Liver (tissue), 9 donors: ENCODE results near the gene TLR8. TPM values are rescaled to one million over a fixed set of nuclear protein-coding genes. Genes with fewer than 3 reads are reported as not detected.

Experiments used
- DNase-seq: peaks from one replicate; pipeline ENCODE4 v3.0.0-alpha.2; 2017; ENCODE audit warnings: low spot score
- H3K27ac ChIP-seq, 2 donors: one replicate each; pipeline ENCODE4 v1.7.0; 2013; ENCODE audit warnings: inconsistent platforms in 2 of 2, low read length in 2 of 2, control low read depth in 1 of 2, low read depth in 1 of 2, mild to moderate bottlenecking in 1 of 2
- H3K27me3 ChIP-seq, 4 donors: one replicate each; pipeline versions ENCODE4 v1.6.1 to v1.7.0; 2013; ENCODE audit warnings: low read length in 3 of 4, inconsistent platforms in 1 of 4, mild to moderate bottlenecking in 1 of 4, moderate library complexity in 1 of 4; ENCODE audit not compliant: control insufficient read depth in 4 of 4, insufficient read depth in 4 of 4
- H3K36me3 ChIP-seq, 4 donors: one replicate each; pipeline versions ENCODE4 v1.6.1 to v1.7.0; 2013; ENCODE audit warnings: low read length in 3 of 4, mild to moderate bottlenecking in 3 of 4, low read depth in 1 of 4, moderate library complexity in 1 of 4; ENCODE audit not compliant: control insufficient read depth in 4 of 4, insufficient read depth in 3 of 4
- H3K4me1 ChIP-seq, 4 donors: one replicate each; pipeline versions ENCODE4 v1.6.1 to v1.7.0; 2013; ENCODE audit warnings: low read length in 3 of 4, mild to moderate bottlenecking in 3 of 4, moderate library complexity in 1 of 4; ENCODE audit not compliant: control insufficient read depth in 4 of 4, insufficient read depth in 4 of 4
- H3K4me3 ChIP-seq, 3 donors: one replicate each; pipeline versions ENCODE4 v1.6.1 to v1.7.0; 2013; ENCODE audit warnings: low read length in 3 of 3, control low read depth in 1 of 3, low read depth in 1 of 3, mild to moderate bottlenecking in 1 of 3
- H3K9ac ChIP-seq, 2 donors: one replicate each; pipeline ENCODE4 v1.7.0; 2013; ENCODE audit warnings: low read length in 2 of 2, mild to moderate bottlenecking in 2 of 2, moderate library complexity in 2 of 2, control low read depth in 1 of 2, low read depth in 1 of 2
- H3K9me3 ChIP-seq, 4 donors: one replicate each; pipeline versions ENCODE4 v1.6.1 to v1.7.0; 2013; ENCODE audit warnings: low read length in 3 of 4; ENCODE audit not compliant: control insufficient read depth in 4 of 4
- EGR1 ChIP-seq, 2 donors: IDR thresholded peaks; 2 replicates each; pipeline ENCODE4 v1.6.1; 2016 to 2018; ENCODE audit warnings: antibody characterized with exemption in 2 of 2, low read depth in 2 of 2
- GABPA ChIP-seq, 2 donors: IDR thresholded peaks in 1 of 2; conservative IDR thresholded peaks in 1 of 2; 2 replicates each; pipeline ENCODE4 v1.6.1; 2016; ENCODE audit warnings: antibody characterized with exemption in 2 of 2, mild to moderate bottlenecking in 1 of 2, moderate library complexity in 1 of 2
- RAD21 ChIP-seq, 2 donors: IDR thresholded peaks; 2 replicates each; pipeline ENCODE4 v1.6.1; 2016; ENCODE audit warnings: antibody characterized with exemption in 2 of 2, mild to moderate bottlenecking in 2 of 2
- RXRA ChIP-seq, 2 donors: IDR thresholded peaks; 2 replicates each; pipeline ENCODE4 v1.6.1; 2017 to 2018; ENCODE audit warnings: antibody characterized with exemption in 2 of 2, mild to moderate bottlenecking in 1 of 2
- SP1 ChIP-seq: IDR thresholded peaks from 2 replicates; pipeline ENCODE4 v1.6.1; 2018; ENCODE audit warnings: antibody characterized with exemption, mild to moderate bottlenecking
- TAF1 ChIP-seq: conservative IDR thresholded peaks from 2 replicates; pipeline ENCODE4 v1.6.1; 2016; ENCODE audit warnings: antibody characterized with exemption, mild to moderate bottlenecking
- WGBS: extraction: QIAGEN DNeasy Blood & Tissue Kit; methylation state at CpG from one replicate; pipeline ENCODE4 v1.1.7; 2013; 5-methylcytosine and 5-hydroxymethylcytosine counted together
- polyA plus RNA-seq, 2 donors: library from polyadenylated mRNA; stranded (reverse) in 1 of 2; unstranded in 1 of 2; fragments of 200-250 nt in 1 of 2; fragments of >200 nt in 1 of 2; fragmentation: Nextera tagmentation in 1 of 2; extraction: Ambion mirVana in 1 of 2; gene quantifications; one replicate each; pipeline versions ENCODE4 v1.2.1 to v1.2.3, GENCODE V29; 2013 to 2015
- total RNA-seq, 2 donors: library from RNA; depleted of rRNA; stranded (reverse); fragments of >200 nt; gene quantifications; one replicate each; pipeline ENCODE4 v1.2.3, GENCODE V29; 2014
- donor health status: healthy.
- donor health status: healthy.
- donor health status: healthy.
- donor health status: healthy.
- donor health status: healthy.

The TLR8 gene
- total and polyA plus RNA-seq, 4 donors, result 0.28 to 4.6 (median 2.1) TPM

DNA sequence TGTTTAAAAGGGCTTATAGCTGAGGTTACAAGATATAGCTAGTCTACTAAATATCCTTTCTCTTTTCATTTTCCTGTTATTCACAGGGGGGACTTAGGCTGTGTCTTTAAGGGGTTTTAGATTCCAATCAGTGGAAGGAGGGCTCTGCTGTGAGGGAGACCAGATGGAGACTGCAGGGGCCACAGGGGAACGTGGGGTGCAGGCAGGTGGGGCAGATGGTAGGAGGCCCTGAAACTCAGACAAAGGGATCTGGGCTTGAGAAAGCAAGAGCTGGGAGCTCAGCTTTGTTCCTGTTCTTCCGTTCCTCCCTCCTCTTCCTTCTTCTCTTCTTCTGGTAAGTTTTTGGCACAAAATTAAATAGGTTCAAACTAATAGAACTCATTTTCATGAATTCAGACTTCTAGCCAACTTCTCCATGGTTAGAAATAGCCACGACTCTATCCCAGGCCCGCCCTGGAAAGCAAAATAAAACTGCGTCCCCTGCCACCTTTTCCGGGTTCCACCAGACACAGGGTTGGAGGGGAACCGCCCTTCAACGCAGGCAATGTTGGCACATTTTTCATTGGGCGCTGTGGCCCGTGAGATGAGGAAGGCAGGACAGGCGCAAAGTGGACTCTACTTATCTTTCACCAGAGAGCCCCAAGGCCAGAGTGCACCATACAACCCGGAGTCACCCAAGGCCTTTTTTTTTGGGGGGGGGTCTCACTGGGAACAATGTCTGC lies 65.0 kb downstream of the TLR8 start:
- Histone ChIP-seq H3K4me3 (peak overlapping the region in 1 of 3 donors; percentile 26), H3K27ac (peak overlapping the region; percentile 60 to 82), H3K9ac (peak overlapping the region; percentile 51 to 68), H3K27me3 (no peaks in the 10 kb centered on the region), H3K36me3 (no peaks in the 10 kb centered on the region), H3K4me1 (peaks cover 0 to 10% (median 8%) of the 10 kb centered on the region in 4 donors), H3K9me3 (no peaks in the 10 kb centered on the region)
- 76% methylated on average over 12 of the region's 12 CpGs for WGBS
- DNase-seq, result no peak
- no peak for TF ChIP-seq TAF1
- no peak for TF ChIP-seq RAD21 (IDR thresholded peaks at IDR 0.05)
- TF ChIP-seq SP1, result no peak
- TF ChIP-seq RXRA (IDR thresholded peaks at IDR 0.05), result no peak

DNA sequence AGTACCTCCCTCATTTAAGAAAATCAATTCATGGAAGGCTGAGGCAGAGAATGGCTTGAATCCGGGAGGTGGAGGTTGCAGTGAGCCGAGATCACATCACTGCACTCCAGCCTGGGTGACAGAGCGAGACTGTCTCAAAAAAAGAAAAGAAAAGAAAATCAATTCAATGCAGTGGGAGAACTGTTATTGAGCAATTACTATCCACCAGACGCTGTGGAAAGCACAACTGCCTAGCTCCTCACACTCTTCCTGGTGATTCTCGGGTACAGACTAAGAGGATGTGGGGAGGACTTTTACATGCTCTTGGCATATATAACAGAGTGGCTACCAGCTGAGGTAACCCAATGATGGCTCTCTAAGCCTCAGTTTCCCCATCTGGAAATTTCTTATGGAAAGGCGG lies 65.8 kb downstream of the TLR8 start:
- H3K4me3 ChIP-seq, result no peak overlapping the region
- peak overlapping the region; percentile 60 to 82 for H3K27ac ChIP-seq
- WGBS, result 68% methylated on average over 6 of the region's 6 CpGs
- peak overlapping the region in 1 of 2 donors; percentile 28 for H3K9ac ChIP-seq
- H3K9me3 ChIP-seq, result no peaks in the 10 kb centered on the region
- no peaks in the 10 kb centered on the region for H3K27me3 ChIP-seq
- H3K36me3 ChIP-seq, result no peaks in the 10 kb centered on the region
- TF ChIP-seq GABPA (IDR thresholded peaks at IDR 0.05 in 1 of 2, conservative IDR thresholded peaks at IDR 0.05 in 1 of 2) (no peak), EGR1 (IDR thresholded peaks at IDR 0.05; ENCODE audit: low read depth in 2 of 2) (no peak)
- peaks cover 0 to 10% (median 8%) of the 10 kb centered on the region in 4 donors for H3K4me1 ChIP-seq
- DNase-seq, result no peak

Other genes starting within 250 kb of the TLR8 start
- gene PRPS2, start 115.2 kb upstream of the TLR8 start, total RNA-seq, result 10 to 100 TPM; 13.1 to 19.9 TPM
- 10 to 100 TPM; 12.7 to 14.0 TPM for gene PRPS2, start 115.2 kb upstream of the TLR8 start, polyA plus RNA-seq
- under 1 TPM; 0.17 to 0.65 TPM for gene TLR7, start 39.5 kb upstream of the TLR8 start, total RNA-seq
- under 1 TPM; 0.10 to 0.12 TPM for gene TLR7, start 39.5 kb upstream of the TLR8 start, polyA plus RNA-seq
- 1,000 to 10,000 TPM in 1 of 2 donors, 100 to 1,000 TPM in 1; 658 to 1,704 TPM for gene TMSB4X, start 68.5 kb downstream of the TLR8 start, total RNA-seq
- 100 to 1,000 TPM; 752 to 881 TPM for gene TMSB4X, start 68.5 kb downstream of the TLR8 start, polyA plus RNA-seq
- gene FAM9C, start 138.0 kb downstream of the TLR8 start, total RNA-seq, result not detected
- gene FAM9C, start 138.0 kb downstream of the TLR8 start, polyA plus RNA-seq, result not detected